ENCODE results near the gene REEP5.

DNA sequence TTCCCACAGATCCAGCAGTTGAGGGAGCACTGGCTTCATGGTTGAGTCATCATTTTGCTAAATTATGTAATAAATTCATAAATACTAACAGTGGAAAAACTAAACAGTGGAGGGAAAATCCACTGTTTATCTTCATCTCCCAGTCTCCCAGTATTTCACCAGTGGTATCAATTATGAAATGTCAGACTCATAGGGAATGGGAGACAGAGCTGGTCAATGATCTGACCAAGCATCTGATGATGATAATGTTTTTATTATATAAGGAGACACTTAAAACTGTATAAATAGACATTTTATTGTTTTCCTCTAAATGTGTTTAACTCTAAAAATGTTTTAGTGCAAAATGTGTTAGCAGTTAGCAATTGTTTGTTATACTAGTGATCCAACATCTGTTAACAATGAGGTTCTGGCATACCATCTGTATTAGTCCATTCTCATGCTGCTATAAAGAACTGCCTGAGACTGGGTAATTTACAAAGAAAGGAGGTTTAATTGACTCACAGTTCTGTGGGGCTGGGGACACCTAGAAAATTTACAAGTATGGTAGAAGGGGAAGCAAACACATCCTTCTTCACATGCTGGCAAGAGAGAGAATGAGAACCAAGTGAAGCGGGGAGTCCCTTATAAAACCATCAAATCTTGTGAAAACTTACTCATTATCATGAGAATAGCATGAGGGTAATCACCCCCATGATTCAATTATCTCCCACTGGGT, 11.8 kb upstream of the REEP5 start:
- TF ChIP-seq CTCF (IDR thresholded peaks at IDR 0.05; ENCODE audit: insufficient read depth, low read depth, low read length) (no peak), EZH2 (IDR thresholded peaks at IDR 0.05; ENCODE audit: insufficient read depth, low read length) (no peak)
